Activated naive CD4-positive, alpha-beta T cell treated with anti-CD3 and anti-CD28 coated beads, Interleukin-2, amount 10 ng/mL, durations not matched to agents 7 days and 5 days (primary cell): ENCODE results near the gene ATRIP.

Source experiments
- CTCF ChIA-PET: fragments of 350-600 bp; sonication (Branson Sonifier 250); formaldehyde crosslinking; loops from one replicate; lab custom pipeline; 2021; ENCODE audit warnings: antibody characterized with exemption; lab: Charles Lee
- DNase-seq: peaks from one replicate; pipeline ENCODE4 v3.0.0-alpha.2; 2020
- H3K27ac Mint-ChIP-seq: one replicate; pipeline ENCODE4 v1.8.0; 2021; ENCODE audit warnings: mild to moderate bottlenecking, moderate library complexity, mixed read lengths
- H3K27me3 Mint-ChIP-seq: one replicate; pipeline ENCODE4 v1.8.0; 2021; ENCODE audit warnings: mild to moderate bottlenecking, mixed read lengths
- H3K36me3 Mint-ChIP-seq: one replicate; pipeline ENCODE4 v1.8.0; 2021; ENCODE audit warnings: mixed read lengths
- H3K4me1 Mint-ChIP-seq: one replicate; pipeline ENCODE4 v1.8.0; 2021; ENCODE audit warnings: mixed read lengths
- H3K4me3 Mint-ChIP-seq: one replicate; pipeline ENCODE4 v1.8.0; 2021; ENCODE audit warnings: mild to moderate bottlenecking, moderate library complexity, mixed read lengths
- H3K9me3 Mint-ChIP-seq: one replicate; pipeline ENCODE4 v1.8.0; 2021; ENCODE audit warnings: mixed read lengths

ATRIP gene

DNA sequence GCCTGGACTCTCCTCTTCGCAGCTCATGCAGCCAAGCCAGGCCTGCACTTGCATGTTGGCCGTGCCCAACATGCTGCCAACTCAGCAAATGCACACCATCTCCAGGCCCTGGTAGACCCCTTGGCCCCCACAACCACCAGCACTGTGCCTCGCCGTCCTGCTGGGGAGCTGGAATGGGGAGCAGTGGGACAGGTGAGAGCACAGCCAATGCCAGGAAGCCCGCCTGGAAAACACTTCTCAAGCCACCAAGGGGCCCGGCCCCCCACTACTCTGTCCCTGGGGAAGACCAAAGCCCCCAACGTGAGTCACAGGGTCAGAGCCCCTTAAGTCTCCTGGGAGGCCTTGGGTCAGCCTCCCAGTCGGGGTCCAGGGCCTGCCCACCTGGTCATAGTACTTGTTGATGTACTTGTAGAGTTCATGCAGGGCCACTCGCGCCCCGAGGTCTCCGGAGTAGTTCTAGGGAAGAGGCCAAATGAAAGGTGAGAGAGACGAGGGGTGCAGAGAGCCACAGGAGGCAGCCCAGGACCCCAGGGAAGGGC is 41.1 kb upstream of the ATRIP start:
- no peak overlapping the region for H3K4me3 Mint-ChIP-seq
- H3K27ac Mint-ChIP-seq: no peak overlapping the region
- no peaks in the 10 kb centered on the region for H3K9me3 Mint-ChIP-seq
- H3K27me3 Mint-ChIP-seq: peaks cover 9% of the 10 kb centered on the region
- H3K4me1 Mint-ChIP-seq: no peaks in the 10 kb centered on the region
- CTCF ChIA-PET: interaction anchor here (1.3 to 7.8 kb wide), 2 partner anchors 29 to 144 kb away, joined by 5 to 170 read pairs; no protein-coding TSS in a partner anchor
- DNase-seq: peak; percentile 20
- H3K36me3 Mint-ChIP-seq: no peaks in the 10 kb centered on the region

DNA sequence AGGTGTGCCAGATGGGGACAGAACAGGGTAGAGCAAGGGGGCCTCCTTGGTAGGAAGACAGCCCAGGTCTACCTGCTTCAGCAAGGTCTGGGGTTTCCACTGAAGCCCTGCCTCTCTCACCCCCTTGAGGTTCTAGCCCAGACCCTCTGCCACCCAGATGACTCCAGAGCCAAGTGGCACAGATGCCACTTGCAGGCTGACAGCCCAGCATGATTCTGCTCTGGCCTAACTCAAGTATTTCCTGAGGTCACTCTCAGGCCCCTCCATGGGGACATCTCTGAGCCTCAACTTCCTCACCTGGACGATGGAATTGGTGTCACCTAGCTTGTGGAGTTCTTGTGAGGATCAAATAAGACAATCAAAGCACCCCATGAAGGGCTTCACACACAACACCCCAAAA is 40.6 kb upstream of the ATRIP start:
- no peak overlapping the region for H3K27ac Mint-ChIP-seq
- no peak overlapping the region for H3K4me3 Mint-ChIP-seq
- H3K27me3 Mint-ChIP-seq: peaks cover 9% of the 10 kb centered on the region
- H3K9me3 Mint-ChIP-seq: no peaks in the 10 kb centered on the region
- peak; percentile 14 for DNase-seq
- no peaks in the 10 kb centered on the region for H3K4me1 Mint-ChIP-seq
- no peaks in the 10 kb centered on the region for H3K36me3 Mint-ChIP-seq
- CTCF ChIA-PET: interaction anchor here (3.4 to 3.5 kb wide), 2 partner anchors 27 to 30 kb away, joined by 14 to 26 read pairs; no protein-coding TSS in a partner anchor

DNA sequence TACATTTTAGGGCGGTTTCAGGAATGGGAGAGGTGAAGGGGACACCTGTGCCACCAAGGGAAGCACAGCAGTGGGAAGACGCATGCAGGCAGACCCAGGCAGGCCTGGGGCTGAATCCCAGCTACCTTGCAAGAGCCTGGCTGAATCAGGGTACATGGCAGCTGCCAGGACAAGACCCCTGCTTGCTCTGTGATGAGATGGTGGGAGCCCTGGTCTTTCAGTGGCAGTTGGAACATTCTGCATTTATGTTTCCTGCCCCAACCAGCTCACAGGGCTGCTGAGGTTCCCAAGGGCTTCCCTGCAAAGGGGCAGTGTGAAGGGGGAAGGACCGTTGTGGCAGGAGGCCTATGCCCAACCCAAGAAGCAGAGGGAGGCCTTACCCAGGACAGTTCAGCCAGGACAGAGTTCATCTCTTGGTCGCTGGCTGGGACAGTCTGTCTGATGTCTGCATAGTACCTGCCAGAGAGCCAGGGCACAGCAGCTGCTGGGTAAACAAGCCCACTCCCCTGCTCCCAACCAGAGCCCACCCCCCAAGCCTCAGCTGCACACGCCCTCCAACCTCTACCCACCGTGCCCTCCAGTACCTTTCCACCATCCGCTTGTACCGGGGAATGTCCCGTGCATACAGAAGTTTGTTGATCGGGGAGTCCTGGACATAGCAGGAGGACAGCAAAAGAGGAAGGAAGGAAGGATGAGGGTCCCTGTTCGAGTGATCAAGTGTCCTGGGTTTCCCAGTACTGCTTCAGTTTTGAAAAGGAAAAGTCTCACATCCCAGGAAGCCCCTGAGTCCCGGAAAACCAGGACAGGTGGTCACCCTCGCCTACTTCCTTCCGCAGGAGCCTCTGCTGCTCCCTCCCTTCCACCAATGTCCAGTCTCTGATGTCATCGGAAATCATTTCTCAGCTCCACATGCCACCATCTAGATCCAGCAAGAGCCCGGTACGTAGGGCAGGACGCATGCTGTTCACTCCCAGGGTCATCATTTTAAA is 39.8 kb upstream of the ATRIP start:
- H3K27me3 Mint-ChIP-seq: peaks cover 9% of the 10 kb centered on the region
- CTCF ChIA-PET: interaction anchor here (1.4 to 3.5 kb wide), 4 partner anchors 7 to 29 kb away, joined by 6 to 26 read pairs (median 11); no protein-coding TSS in a partner anchor
- peak; percentile 18 for DNase-seq
- H3K4me1 Mint-ChIP-seq: no peaks in the 10 kb centered on the region
- no peak overlapping the region for H3K4me3 Mint-ChIP-seq
- H3K36me3 Mint-ChIP-seq: no peaks in the 10 kb centered on the region
- H3K9me3 Mint-ChIP-seq: no peaks in the 10 kb centered on the region
- H3K27ac Mint-ChIP-seq: no peak overlapping the region

DNA sequence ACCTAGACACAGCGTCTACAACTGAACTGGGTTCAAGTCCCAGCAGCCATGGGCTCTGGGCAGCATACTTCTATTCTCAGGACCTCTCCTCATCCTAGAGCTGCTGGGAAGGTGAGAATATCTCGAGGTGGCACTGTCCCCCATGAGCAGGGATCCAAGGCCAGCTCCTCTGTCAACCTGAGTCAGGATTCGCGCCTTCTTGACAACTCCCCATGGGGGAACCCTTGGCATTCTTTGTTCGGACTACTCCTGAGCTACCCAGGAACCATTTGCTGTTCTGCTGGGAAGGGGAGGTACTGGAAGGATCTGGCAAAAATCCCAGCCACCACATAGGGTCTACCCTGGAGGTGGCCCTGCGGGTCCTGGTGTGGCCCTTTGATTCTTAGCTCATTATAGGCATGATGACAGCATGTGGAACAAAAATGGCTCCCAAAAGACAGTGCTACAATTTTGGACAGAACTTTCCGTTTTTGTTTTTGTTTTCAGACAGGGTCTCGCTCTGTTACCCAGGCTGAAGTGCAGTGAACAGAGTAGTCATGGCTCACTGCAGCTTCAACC is 38.9 kb upstream of the ATRIP start:
- H3K36me3 Mint-ChIP-seq: no peaks in the 10 kb centered on the region
- H3K27me3 Mint-ChIP-seq: peaks cover 9% of the 10 kb centered on the region
- H3K9me3 Mint-ChIP-seq: no peaks in the 10 kb centered on the region
- no peak overlapping the region for H3K4me3 Mint-ChIP-seq
- CTCF ChIA-PET: interaction anchor here (1.0 to 3.5 kb wide), 9 partner anchors 8 to 229 kb away, joined by 3 to 26 read pairs (median 6); no protein-coding TSS in a partner anchor
- peak; percentile 14 for DNase-seq
- H3K27ac Mint-ChIP-seq: no peak overlapping the region
- H3K4me1 Mint-ChIP-seq: no peaks in the 10 kb centered on the region

DNA sequence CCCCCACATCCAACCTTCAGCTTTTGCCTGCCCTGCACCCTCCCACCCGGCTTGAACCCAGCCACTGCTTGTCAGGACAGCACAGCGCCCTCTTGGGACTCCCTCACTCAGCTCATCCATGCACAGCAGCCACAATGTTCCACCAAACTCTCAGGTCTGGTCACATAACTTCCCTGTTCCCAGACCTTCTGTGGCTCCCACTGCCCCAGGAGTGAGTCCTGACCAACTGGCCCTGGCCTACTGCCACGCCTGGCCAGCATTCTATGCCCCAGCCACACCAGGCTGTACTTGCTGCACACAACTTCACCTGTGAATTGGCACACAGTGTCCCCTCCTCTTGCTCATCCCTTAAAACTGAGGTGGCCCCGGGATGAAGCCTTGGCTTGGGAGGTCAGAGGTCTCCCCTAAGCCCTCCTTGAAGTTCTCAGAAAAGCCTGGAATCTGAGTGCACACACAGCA is 37.7 kb upstream of the ATRIP start:
- DNase-seq: peak; percentile 20
- Mint-ChIP-seq H3K27me3 (peaks cover 9% of the 10 kb centered on the region), H3K9me3 (no peaks in the 10 kb centered on the region), H3K36me3 (no peaks in the 10 kb centered on the region), H3K27ac (no peak overlapping the region), H3K4me3 (no peak overlapping the region), H3K4me1 (no peaks in the 10 kb centered on the region)
- CTCF ChIA-PET: interaction anchor here (0.6 to 3.5 kb wide), 7 partner anchors 9 to 183 kb away, joined by 3 to 26 read pairs (median 6); no protein-coding TSS in a partner anchor

DNA sequence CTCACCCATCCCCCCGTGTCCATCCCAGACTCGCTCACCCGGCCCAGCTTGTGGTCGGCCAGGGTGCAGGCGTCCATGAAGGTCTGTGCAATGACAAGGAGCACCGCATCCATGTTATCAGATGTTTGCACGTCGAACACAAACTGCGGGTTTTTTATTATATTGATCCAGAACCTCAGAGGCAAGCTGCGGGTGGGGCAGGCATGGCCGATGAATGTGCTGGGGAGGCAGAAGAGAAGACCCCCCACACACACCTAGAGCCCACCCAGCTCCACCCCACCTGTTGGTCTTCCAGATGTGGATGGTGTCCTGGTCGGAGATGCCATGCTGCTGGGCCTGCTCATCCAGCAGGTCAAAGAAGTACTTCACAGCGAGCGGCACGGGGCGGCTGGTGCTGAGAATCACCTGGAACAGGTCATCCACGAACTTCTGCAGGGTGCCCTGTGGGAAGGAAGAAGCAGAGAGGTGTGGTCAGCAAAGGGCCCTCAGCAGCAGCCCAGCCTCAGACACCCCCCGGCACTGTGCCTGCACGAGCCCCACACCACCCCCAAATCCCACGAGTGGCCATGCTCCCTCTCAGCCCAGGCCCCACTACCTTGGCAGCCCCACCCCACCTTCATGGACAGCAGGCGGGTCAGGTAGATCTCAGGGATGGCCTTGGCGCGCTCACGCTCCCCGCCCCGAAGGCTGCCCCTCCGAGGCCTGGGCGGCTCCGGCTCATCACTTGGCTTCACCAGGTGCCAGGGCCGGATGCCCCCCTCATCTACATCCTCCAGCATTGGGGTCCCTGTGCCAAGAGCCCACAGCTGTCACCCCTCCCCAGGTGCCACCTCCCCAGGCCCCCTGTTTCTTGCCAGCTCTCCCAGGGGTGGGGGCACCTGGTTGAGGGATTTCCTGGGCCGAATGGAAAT is 37.0 kb upstream of the ATRIP start:
- Mint-ChIP-seq H3K27me3 (peaks cover 9% of the 10 kb centered on the region), H3K36me3 (no peaks in the 10 kb centered on the region), H3K4me3 (no peak overlapping the region), H3K27ac (no peak overlapping the region), H3K4me1 (no peaks in the 10 kb centered on the region), H3K9me3 (no peaks in the 10 kb centered on the region)
- CTCF ChIA-PET: interaction anchor here (1.6 to 3.5 kb wide), 7 partner anchors 9 to 26 kb away, joined by 4 to 26 read pairs (median 8); no protein-coding TSS in a partner anchor
- peak; percentile 13 for DNase-seq

DNA sequence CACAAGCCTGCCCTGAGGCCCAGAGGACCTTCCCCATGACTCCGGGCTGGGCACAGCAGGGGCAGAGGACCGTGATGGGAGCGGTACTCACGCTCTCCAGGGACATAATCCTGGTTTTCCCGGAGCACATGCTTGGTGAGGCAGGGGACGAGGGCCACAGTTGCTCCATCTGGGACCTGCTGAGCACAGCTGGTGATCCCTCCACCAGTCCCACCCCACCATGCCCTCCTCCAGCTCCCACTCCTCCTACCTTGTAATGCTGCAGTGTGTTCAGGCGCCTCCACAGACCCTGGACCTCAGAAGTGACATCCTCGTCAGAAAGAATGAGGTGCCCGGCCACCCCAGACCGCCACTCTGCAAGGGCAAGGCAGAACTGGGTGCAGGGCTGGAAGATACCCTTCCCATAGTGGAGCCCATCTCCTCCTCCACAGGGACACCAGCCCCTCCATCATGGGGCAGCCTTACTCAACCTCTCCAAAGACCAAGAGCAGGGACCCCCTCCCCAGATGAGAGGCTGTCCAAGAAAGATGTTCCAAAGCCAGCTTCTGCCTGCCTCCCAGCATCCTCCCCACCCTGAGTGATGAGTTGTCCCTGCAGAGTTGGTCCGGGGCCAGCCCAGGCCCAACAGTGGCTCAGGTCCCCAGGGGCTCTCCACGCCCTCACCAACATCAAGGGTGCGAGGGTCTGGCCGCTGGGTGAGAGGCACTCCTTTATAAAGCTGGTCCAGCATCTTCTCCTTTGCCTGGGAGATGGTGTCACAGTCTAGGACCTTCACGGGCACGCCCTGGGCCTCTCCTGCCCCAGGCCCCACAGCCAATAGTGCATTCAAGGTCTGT is 36.1 kb upstream of the ATRIP start:
- Mint-ChIP-seq H3K4me1 (no peaks in the 10 kb centered on the region), H3K9me3 (no peaks in the 10 kb centered on the region), H3K27ac (no peak overlapping the region), H3K4me3 (no peak overlapping the region), H3K27me3 (peaks cover 9% of the 10 kb centered on the region), H3K36me3 (no peaks in the 10 kb centered on the region)
- CTCF ChIA-PET: interaction anchor here (1.6 to 2.5 kb wide), 3 partner anchors 10 to 26 kb away, joined by 5 to 8 read pairs (median 6); no protein-coding TSS in a partner anchor
- DNase-seq: peak; percentile 10

DNA sequence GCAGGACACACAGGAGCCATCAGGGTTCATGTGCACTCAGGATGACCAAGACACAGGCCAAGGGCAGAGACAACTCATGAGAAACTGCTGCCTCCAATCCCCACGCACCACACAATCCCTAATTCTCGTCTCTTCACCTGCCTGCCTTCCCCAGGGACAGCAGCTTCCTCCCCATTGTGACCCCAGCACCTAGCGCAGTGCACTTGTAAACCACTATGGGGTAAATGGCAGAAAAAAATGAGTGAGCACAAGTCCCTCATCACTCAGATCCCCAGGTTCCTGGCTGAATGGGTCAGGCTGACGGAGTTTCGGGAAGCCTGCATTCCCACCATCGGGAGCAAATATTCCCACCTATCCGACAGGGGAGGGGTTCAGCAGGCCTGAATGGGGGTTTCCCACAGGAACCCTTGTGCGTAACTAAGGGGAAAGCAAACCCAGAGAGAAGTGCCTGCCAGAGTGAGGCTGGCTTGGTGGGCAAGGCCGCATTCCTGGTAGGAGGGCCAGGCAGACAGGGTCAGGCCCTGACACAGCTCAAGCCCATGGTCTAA is 35.4 kb upstream of the ATRIP start:
- peaks cover 9% of the 10 kb centered on the region for H3K27me3 Mint-ChIP-seq
- H3K4me3 Mint-ChIP-seq: no peak overlapping the region
- no peaks in the 10 kb centered on the region for H3K9me3 Mint-ChIP-seq
- H3K27ac Mint-ChIP-seq: no peak overlapping the region
- CTCF ChIA-PET: interaction anchor here (1.4 to 2.4 kb wide), 3 partner anchors 11 to 25 kb away, joined by 5 to 9 read pairs (median 8); no protein-coding TSS in a partner anchor
- peak; percentile 16 for DNase-seq
- no peaks in the 10 kb centered on the region for H3K36me3 Mint-ChIP-seq
- no peaks in the 10 kb centered on the region for H3K4me1 Mint-ChIP-seq

DNA sequence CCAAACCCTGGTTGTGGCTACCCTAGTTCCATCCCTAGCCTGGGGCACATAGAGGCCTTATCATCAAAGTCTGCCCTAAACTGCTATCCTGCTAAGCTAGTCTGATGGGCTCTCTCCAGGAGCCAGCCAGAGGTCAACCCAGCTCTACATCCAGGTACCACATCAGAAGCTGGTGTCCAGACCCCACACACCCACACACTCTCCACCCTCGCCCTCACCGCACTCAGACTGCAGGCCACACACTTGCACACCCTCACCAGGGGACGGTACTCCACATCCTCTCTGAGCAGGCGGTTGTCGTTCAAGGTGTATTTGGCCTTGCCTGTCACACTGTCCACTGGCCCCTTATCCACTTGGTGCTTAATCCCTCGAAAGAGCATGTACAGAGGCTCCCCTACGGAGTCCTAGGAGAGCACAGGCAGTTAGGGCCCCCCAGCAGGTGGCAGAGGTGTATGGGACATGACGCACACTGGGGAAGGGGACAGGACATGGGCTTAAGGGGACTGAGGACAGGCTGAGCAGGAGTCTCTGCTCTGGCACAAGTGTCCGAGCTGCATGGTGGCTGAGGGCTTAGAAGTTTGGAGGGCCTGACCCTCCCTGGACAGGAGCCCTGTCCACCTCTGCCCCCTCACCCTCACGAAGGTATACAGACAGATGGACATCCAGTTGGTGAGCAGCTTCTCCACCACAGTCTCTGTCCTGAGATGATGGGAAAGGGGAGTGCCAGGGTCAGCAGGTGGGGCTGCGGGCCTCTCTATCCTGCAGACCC is 34.7 kb upstream of the ATRIP start:
- H3K4me3 Mint-ChIP-seq: no peak overlapping the region
- CTCF ChIA-PET: interaction anchor here (1.4 to 2.4 kb wide), 2 partner anchors 12 to 24 kb away, joined by 8 to 9 read pairs; no protein-coding TSS in a partner anchor
- H3K27me3 Mint-ChIP-seq: peaks cover 9% of the 10 kb centered on the region
- H3K4me1 Mint-ChIP-seq: no peaks in the 10 kb centered on the region
- no peaks in the 10 kb centered on the region for H3K36me3 Mint-ChIP-seq
- peak; percentile 18 for DNase-seq
- H3K9me3 Mint-ChIP-seq: no peaks in the 10 kb centered on the region
- H3K27ac Mint-ChIP-seq: no peak overlapping the region

DNA sequence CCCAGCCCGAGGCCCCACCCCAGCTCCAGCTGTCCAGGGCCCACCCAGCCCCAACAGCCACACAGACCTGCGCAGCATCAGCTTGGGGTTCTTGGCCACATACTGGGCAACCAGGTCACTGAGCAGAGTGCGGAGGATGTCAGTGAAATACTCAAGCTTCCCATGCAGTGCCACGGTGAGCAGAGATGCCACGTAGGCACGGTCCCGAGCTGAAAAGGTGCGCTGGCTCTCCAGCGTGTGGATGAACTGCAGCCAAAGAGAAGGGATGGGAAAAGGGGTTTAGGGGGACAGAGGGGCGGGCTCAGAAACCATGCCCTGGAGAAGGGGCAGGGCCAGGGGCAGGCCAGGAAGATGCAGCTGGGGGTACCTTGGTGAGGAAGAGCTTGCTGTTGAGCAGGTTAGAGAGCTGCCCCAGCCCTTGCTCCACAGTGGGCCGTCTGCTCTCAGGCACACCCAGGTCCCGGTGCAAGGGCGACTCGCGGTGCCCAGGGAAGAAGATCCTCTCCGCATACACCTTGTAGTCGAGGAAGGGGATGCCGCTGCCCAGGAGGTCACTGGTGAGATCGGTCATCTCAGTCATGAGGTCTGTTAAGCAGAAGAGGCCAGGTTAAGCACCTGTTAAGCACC is 34.0 kb upstream of the ATRIP start:
- Mint-ChIP-seq H3K36me3 (no peaks in the 10 kb centered on the region), H3K27me3 (peaks cover 3% of the 10 kb centered on the region), H3K9me3 (no peaks in the 10 kb centered on the region), H3K4me3 (no peak overlapping the region), H3K4me1 (no peaks in the 10 kb centered on the region), H3K27ac (no peak overlapping the region)
- DNase-seq: peak; percentile 17
- CTCF ChIA-PET: interaction anchor here (1.3 to 1.4 kb wide), 2 partner anchors 24 to 25 kb away, joined by 3 to 9 read pairs; no protein-coding TSS in a partner anchor

DNA sequence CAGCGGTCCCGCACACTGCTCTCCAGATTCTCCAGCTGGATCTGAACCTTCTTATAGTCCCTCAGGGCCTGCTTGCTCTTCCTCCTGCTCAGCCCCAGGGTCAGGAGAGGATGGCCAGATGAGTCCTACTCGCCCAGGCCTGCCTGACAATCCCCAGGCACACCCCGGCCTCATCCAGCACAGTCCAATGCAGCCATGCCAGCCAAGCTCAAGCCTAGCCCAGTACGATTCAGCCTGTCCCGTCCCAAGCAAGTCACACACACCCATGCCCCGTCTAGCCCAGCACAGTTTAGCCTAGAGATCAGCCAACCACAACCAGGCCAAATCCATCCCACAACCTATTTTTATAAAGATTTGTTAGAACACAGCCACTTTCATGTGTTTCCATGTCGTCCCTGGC is 33.5 kb upstream of the ATRIP start:
- Mint-ChIP-seq H3K4me1 (no peaks in the 10 kb centered on the region), H3K9me3 (no peaks in the 10 kb centered on the region), H3K36me3 (no peaks in the 10 kb centered on the region), H3K4me3 (no peak overlapping the region), H3K27ac (no peak overlapping the region), H3K27me3 (no peaks in the 10 kb centered on the region)
- CTCF ChIA-PET: interaction anchor here (0.7 to 1.3 kb wide), 2 partner anchors 23 to 25 kb away, joined by 3 read pairs; no protein-coding TSS in a partner anchor
- no peak for DNase-seq
